Lower leg skin (tissue), 3 donors: ENCODE measurements around the gene TCEA2.

Source experiments
- POLR2A ChIP-seq, 2 donors: fragments of 450-650 bp; IDR thresholded peaks; one replicate each; pipeline ENCODE4 v1.6.1; 2016 to 2017; ENCODE audit warnings: antibody characterized with exemption in 2 of 2, mild to moderate bottlenecking in 1 of 2, moderate library complexity in 1 of 2
- TF ChIP-seq, protein P1 (sequence below), 3 donors: fragments of 450-650 bp; IDR thresholded peaks; one replicate each; pipeline ENCODE4 v1.5.1; 2016; ENCODE audit warnings: antibody characterized with exemption in 3 of 3, mild to moderate bottlenecking in 3 of 3, moderate library complexity in 2 of 3

DNA sequence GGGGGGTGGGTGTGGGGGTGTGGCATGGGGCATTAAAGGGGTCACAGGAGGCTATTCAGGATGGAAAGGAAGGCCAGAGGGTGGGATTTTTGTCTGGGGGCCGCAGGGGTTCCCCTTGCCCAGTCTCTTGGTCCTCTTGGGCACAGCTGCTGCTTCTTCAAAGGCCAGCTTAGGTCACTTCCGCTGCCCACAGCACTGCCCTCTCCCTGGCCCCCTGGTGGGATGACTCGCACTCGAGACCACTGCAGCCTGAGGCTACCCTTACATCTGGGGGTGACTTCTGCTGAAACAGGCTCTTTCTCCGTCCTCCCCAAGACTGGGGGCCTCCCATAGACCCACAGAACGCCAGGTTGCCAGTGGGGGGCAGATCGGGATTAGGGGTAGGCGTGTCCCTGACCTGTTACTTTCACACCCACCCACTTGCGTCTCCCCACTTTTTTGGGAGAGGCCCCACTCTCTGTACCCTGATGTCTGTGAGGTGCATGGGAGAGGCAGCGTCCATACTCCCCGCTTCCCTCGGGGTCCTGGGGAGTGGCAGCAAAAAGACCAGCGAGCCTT lies 19.9 kb downstream of the TCEA2 start:
- TF ChIP-seq, protein P1, sequence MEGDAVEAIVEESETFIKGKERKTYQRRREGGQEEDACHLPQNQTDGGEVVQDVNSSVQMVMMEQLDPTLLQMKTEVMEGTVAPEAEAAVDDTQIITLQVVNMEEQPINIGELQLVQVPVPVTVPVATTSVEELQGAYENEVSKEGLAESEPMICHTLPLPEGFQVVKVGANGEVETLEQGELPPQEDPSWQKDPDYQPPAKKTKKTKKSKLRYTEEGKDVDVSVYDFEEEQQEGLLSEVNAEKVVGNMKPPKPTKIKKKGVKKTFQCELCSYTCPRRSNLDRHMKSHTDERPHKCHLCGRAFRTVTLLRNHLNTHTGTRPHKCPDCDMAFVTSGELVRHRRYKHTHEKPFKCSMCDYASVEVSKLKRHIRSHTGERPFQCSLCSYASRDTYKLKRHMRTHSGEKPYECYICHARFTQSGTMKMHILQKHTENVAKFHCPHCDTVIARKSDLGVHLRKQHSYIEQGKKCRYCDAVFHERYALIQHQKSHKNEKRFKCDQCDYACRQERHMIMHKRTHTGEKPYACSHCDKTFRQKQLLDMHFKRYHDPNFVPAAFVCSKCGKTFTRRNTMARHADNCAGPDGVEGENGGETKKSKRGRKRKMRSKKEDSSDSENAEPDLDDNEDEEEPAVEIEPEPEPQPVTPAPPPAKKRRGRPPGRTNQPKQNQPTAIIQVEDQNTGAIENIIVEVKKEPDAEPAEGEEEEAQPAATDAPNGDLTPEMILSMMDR (IDR thresholded peaks at IDR 0.05) = no peak
- no peak for TF ChIP-seq POLR2A (IDR thresholded peaks at IDR 0.05)
